H54 (cell line): ENCODE results near the gene IRF2BP2.

Experiments used
- DNase-seq: peaks from one replicate; pipeline ENCODE4 v3.0.0; 2011; ENCODE audit warnings: low spot score, mixed read lengths; ENCODE audit not compliant: insufficient read length
- FAIRE-seq: peaks from 3 replicates; lab custom pipeline; 2011; peaks lifted over from hg19 to GRCh38; lab: Jason Lieb, UNC
- POLR2A ChIP-seq: IDR thresholded peaks from 2 replicates; pipeline ENCODE4 v1.6.1; 2011; ENCODE audit warnings: low read depth, mild to moderate bottlenecking, low read length

IRF2BP2 gene

DNA sequence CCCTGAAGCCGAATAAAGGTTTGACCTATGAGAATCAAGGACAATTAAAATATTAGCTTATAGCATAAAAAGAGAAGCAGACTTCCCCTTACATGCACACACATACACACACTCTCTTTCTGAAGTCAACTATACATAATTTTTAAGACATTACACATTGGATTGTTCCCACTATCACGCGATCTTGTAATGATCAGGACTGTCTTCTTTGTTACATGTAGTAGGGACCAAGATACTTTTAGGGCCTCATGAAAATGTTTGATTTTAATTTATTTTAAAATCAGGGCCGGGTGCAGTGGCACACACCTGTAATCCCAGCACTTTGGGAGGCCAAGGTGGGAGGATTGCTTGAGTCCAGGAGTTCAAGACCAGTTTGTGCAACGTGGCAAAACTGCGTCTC is 16.4 kb upstream of the IRF2BP2 start:
- DNase-seq (no peak), FAIRE-seq (no peak)
- no peak for TF ChIP-seq POLR2A

GRCh38 chr1:234624724-234625117 is 14.7 kb upstream of the IRF2BP2 start:
- TF ChIP-seq POLR2A: no peak
- DNase-seq (no peak), FAIRE-seq (no peak)

- FAIRE-seq: no peak
- no peak for TF ChIP-seq POLR2A
- no peak for DNase-seq
Observed at GRCh38 chr1:234621657-234622335, 11.8 kb upstream of the IRF2BP2 start.

DNA sequence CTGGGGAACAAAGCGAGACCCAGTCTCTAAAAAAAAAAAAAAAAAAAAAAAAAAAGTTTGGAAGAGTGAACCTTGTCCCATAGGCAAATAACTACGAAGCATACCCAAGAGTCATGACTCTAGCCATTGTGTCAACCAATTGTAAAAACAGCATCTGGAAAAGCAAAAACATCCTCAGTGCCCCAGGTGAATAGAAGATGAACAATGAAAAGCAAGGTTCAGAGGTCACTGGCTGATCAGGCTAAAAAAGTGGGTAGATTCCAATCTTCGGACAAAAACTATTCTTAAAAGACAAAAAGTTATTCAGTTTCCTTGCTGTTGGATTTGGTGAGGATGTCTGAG is 11.1 kb upstream of the IRF2BP2 start:
- TF ChIP-seq POLR2A: no peak
- FAIRE-seq: no peak
- DNase-seq: no peak

DNA sequence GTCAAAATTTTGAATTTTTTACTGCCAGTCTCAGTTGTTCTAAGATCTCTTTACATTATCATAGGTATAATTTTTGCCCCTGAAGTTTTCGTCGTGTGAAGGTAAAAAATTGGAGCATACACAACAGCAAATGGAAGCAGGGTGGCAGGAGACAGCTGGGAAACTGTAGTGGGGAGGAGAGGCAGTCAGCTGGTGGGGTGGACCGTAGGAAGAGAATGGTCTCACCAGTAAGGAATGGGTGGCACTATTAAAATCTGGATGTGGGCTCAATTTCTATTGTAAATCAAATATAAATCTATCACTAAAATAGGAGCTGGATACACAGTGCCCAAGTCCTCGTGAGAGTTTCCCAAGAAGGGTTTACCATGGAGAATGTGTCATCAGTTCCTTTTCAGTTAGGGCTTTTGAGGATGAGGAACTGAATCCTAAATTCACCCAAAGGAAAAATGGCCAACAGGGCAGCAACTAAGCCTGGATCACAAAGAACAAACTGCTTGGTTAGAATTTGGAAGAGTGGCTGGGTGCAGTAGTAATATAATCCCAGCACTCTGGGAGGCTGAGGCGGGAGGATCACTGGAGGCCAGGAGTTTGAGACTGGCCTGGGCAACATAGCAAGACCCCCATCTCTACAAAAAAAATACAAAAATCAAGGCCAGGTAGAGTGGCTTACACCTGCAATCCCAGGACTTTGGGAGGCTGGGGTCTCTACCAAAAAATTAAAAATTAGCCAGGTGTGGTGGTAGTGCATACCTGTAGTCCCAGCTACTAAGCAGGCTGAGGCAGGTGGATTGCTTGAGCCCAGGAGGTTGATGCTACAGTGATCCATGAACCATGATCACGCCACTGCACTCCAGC is 10.5 kb upstream of the IRF2BP2 start:
- FAIRE-seq (no peak), DNase-seq (no peak)
- TF ChIP-seq POLR2A: no peak

GRCh38 chr1:234619794-234620247 is 9.8 kb upstream of the IRF2BP2 start:
- FAIRE-seq (no peak), DNase-seq (no peak)
- no peak for TF ChIP-seq POLR2A

DNA sequence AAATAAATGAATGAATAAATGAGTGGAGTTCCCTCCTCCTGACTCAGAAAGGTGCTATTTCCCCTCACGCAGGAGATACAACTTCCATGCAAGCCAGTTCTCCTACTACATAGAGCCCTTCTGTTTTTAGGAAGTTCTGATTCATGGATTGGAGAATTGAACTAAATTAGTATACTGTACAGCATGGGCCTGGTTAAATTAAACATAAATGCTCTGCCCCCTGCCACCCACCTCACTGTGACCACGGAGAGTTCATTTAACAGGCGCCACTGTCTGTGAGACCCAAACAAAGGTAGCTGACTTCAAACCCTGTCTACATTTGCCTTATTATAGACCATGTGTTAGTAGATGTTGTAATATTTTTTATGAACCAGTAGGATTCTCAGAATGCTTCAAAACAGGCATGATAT is 9.1 kb upstream of the IRF2BP2 start:
- DNase-seq: no peak
- no peak for FAIRE-seq
- no peak for TF ChIP-seq POLR2A

DNA sequence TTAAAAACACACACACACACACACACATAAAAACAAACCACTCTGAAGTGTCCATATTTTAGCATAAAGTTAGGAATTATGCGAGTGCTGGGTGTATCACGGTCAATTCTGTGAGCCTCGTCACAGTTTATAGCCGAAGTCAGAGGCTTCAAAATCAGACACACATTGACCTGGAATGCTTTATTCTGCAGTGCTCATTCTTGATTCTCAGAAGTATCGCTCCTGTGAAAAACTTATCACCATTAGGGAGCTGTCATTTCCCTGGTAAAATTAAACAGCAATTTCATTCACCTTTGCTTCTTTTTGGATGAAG is 8.7 kb upstream of the IRF2BP2 start:
- DNase-seq (no peak), FAIRE-seq (no peak)
- no peak for TF ChIP-seq POLR2A

DNA sequence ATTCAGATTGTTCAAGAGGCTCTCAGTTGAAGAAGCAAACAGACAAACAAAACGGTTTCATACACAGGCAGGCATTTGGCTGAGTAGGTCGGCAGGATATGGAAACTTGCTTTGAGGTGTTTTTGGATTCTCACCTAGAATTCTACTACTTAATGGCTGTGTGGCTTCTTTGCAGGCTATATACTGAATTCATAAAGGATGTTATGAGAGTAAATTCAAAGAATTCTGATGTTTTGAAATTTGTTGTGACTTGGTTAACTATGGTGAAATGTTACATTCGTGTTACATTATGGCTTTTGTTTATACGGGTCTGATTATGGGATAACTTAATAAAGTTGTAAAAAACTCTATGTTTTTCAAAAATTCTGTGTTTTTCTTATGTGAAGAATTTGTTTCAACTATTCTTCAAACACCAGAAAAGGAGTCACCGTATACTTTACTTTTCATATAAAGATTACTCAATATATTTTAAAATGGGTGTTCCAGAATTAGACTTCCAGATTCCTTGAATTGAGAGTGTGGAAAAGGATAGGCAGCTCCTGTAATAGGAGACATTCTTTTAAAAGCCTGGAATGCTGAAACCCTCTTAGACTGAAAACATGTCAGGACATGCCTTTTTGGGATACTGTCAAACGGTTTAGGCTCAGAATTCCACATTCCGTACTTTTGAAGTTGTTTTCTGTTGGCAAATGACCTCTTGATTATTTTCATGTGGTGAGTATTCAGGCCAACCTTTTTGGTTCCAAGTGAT is 8.2 kb upstream of the IRF2BP2 start:
- TF ChIP-seq POLR2A: no peak
- DNase-seq (no peak), FAIRE-seq (no peak)

GRCh38 chr1:234617131-234617985 is 7.4 kb upstream of the IRF2BP2 start:
- FAIRE-seq (no peak), DNase-seq (no peak)
- no peak for TF ChIP-seq POLR2A

GRCh38 chr1:234616644-234617043 is 6.7 kb upstream of the IRF2BP2 start:
- no peak for TF ChIP-seq POLR2A
- DNase-seq (no peak), FAIRE-seq (no peak)

DNA sequence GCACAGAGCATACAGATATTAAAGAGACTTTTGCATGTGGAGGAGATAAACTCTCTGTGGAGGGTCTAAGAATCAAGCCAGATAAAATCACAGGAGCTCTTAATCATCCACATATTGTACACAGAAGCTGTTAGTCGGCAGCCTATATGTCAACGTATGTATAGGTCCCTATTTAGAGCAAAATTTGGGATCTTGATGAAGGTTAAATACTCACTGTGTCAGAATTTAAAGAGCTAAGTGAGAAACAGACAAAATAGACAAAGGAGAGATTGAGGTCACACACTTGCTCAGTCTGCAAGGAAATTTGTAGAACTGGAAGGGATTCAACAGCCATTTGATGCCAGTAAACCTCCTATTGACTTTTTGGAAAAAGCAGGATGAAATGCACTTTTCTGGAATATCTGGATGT is 4.1 kb upstream of the IRF2BP2 start:
- FAIRE-seq (no peak), DNase-seq (no peak)
- no peak for TF ChIP-seq POLR2A

DNA sequence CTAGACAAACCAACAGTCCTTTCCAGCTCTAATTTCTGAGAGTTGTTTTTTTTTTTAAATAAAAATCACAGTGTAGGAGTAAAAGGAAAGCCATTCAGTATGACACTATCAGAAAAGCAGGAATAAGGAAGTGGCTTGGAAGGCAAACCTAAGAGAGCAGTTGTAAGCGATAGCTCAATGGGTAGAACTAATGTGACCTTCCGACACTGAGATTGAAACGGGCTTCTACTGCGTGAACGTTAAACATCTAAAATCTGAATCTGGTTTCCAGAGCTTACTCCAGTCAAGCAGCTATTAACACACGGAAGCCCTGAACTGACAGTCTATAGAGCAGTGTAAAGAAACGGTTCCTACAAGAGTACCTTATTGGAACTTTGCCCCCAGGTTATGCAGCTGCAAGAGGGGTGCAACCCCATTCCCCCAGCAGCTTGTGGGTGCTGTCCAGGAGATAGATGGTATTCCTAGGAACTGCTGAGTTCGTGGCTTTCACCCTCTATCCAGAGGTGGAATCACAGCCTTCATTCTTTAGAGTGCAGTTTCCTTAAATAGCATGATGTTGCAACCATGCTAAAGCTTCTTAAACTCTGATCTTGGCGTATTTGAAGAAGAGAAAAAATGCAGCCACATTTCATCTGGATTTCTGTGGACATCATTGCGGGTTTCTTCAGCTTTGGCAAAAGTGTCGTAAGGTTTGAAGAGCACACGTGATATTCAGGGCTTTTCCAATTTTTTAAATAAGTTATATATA is 3.3 kb upstream of the IRF2BP2 start:
- FAIRE-seq: no peak
- no peak for DNase-seq

More for the DNA sequence above, 3.3 kb upstream of the IRF2BP2 start:
- TF ChIP-seq POLR2A: no peak
